ENCODE results near the gene ADAMTS17. TPM values are rescaled to one million over a fixed set of nuclear protein-coding genes. Genes with fewer than 3 reads are reported as not detected.
A peak's percentile ranks its signal among the peaks of the same experiment; 100 is the strongest.

ADAMTS17 gene
- total RNA-seq, 1 experiment from 2014 or later, result 4.2 TPM

- DNase-seq (ENCODE audit: low read depth, low spot score), result no peak
These were observed 360.6 kb downstream of the ADAMTS17 start for GRCh38 chr15:99981191-99981647.

More at GRCh38 chr15:99981191-99981647, 360.6 kb downstream of the ADAMTS17 start:
- no peaks in the 10 kb centered on the region for H4K20me1 ChIP-seq (ENCODE audit: insufficient read depth)
- TF ChIP-seq CTCF (IDR thresholded peaks at IDR 0.05 in 2 of 3, conservative IDR thresholded peaks at IDR 0.05 in 1 of 3; ENCODE audit: borderline replicate concordance in 1 of 3, insufficient read depth in 1 of 3, low read depth in 2 of 3, low read length in 2 of 3) (peak; percentile 30 to 52 (median 45); a peak in 5 of 6 replicates), RAD21 (IDR thresholded peaks at IDR 0.05; ENCODE audit: low read depth) (peak; percentile 41), REST (IDR thresholded peaks at IDR 0.05; ENCODE audit: low read depth) (no peak)
- no peak overlapping the region for H2AFZ ChIP-seq (ENCODE audit: low read depth, low read length, poor library complexity, severe bottlenecking)
- no peaks in the 10 kb centered on the region for H3K4me1 ChIP-seq (ENCODE audit: control insufficient read depth in 1 of 2, insufficient read depth in 2 of 2, low read length in 2 of 2)
- H3K9ac ChIP-seq (ENCODE audit: low read length), result no peak overlapping the region
- H3K27me3 ChIP-seq (ENCODE audit: insufficient read depth, low read length), result no peaks in the 10 kb centered on the region
- POLR2A ChIA-PET, result no interaction called here
- CTCF ChIA-PET, result interaction anchor here (1.0 kb wide), 1 partner anchor 53 kb away, joined by 3 read pairs; no protein-coding TSS in a partner anchor
- RAD21 ChIA-PET (ENCODE audit: low non-redundant PET in 1 of 2, low total read pairs in 2 of 2, uncharacterized antibody in 2 of 2, unreplicated experiment in 2 of 2), result no interaction called here
- no TSS peak for BruUV-seq (replicated peaks)
- H3K36me3 ChIP-seq (ENCODE audit: control insufficient read depth in 1 of 2, insufficient read depth in 2 of 2, low read length in 2 of 2), result no peaks in the 10 kb centered on the region
- H3K27ac ChIP-seq (ENCODE audit: low read depth, low read length), result no peak overlapping the region
- H3K9me2 ChIP-seq (ENCODE audit: insufficient read depth), result no peaks in the 10 kb centered on the region
- H3K4me3 ChIP-seq (replicated peaks in 1 of 2; ENCODE audit: low read depth in 1 of 2, low read length in 2 of 2), result no peak overlapping the region
- no peaks in the 10 kb centered on the region for H3K9me3 ChIP-seq (ENCODE audit: control insufficient read depth in 1 of 2, insufficient read depth in 1 of 2, low read depth in 1 of 2, low read length in 2 of 2)
- no peak overlapping the region for H3K4me2 ChIP-seq (ENCODE audit: low read length)
- ATAC-seq, result peak; percentile 66
- H3K79me2 ChIP-seq (ENCODE audit: insufficient read depth, low read length), result no peaks in the 10 kb centered on the region
- intact Hi-C loops (cut with micrococcal nuclease), result no loop called here

Data from HCT116 (cell line).